D721Med (cell line): Measurements from ENCODE around the gene PKP4.
"Not testable (repeated sequence)": the region's sequence is repeated elsewhere in the genome, so short reads cannot be mapped to it uniquely, and the experiment has no call there.

Experiments used
- DNase-seq: peaks from one replicate; pipeline ENCODE4 v3.0.0; 2011; ENCODE audit warnings: low spot score; ENCODE audit not compliant: insufficient read length
- FAIRE-seq: peaks from 2 replicates; lab custom pipeline; 2011; peaks lifted over from hg19 to GRCh38; lab: Jason Lieb, UNC
- CTCF ChIP-seq: IDR thresholded peaks from 2 replicates; pipeline ENCODE4 v1.5.1; 2012; ENCODE audit warnings: mild to moderate bottlenecking, control low read depth; ENCODE audit not compliant: insufficient read depth; ENCODE audit errors: missing control alignments

Gene PKP4

GRCh38 chr2:158414538-158414937, 42.2 kb upstream of the PKP4 start:
- FAIRE-seq: no peak
- no peak for TF ChIP-seq CTCF
- DNase-seq: no peak

- no peak for FAIRE-seq
These were observed 24.6 kb upstream of the PKP4 start for GRCh38 chr2:158432117-158432516.

GRCh38 chr2:158433716-158434115, 23.0 kb upstream of the PKP4 start:
- FAIRE-seq, DNase-seq: not testable (repeated sequence)

More at GRCh38 chr2:158432117-158432516, 24.6 kb upstream of the PKP4 start:
- no peak for TF ChIP-seq CTCF
- DNase-seq: no peak

- DNase-seq, FAIRE-seq: not testable (repeated sequence)
These were observed 17.7 kb upstream of the PKP4 start for GRCh38 chr2:158439062-158439461.

GRCh38 chr2:158443606-158444005, 13.1 kb upstream of the PKP4 start:
- FAIRE-seq (no peak), DNase-seq (no peak)
- TF ChIP-seq CTCF: no peak

- FAIRE-seq (no peak), DNase-seq (no peak)
- no peak for TF ChIP-seq CTCF
These were observed 507 bp downstream of the PKP4 start for GRCh38 chr2:158457092-158457825.

GRCh38 chr2:158457826-158458616, 1.3 kb downstream of the PKP4 start:
- no peak for DNase-seq
- FAIRE-seq: no peak
- peak; percentile 4 for TF ChIP-seq CTCF

- DNase-seq: no peak
- FAIRE-seq: no peak
These were observed 1.8 kb downstream of the PKP4 start for GRCh38 chr2:158458617-158458920.

More at GRCh38 chr2:158458617-158458920, 1.8 kb downstream of the PKP4 start:
- TF ChIP-seq CTCF: no peak
